Muscle of back (tissue), 11 donors: Measurements from ENCODE around the gene MKNK2. TPM values are rescaled to one million over a fixed set of nuclear protein-coding genes. Genes with fewer than 3 reads are reported as not detected.

Source experiments
- DNase-seq, 3 donors: peaks; one replicate each; pipeline versions ENCODE4 v3.0.0 to v3.0.0-alpha.2; 2013
- polyA plus RNA-seq, 10 donors: library from polyadenylated mRNA; unstranded; fragments of 120-200 nt; gene quantifications; one replicate each; pipeline ENCODE4 v1.2.1, GENCODE V29; 2013; ENCODE audit not compliant: insufficient read length in 10 of 10

Gene MKNK2
- polyA plus RNA-seq, 10 donors, result 59.6 to 92.7 (median 76.8) TPM

GRCh38 chr19:2046046-2046907 lies 4.8 kb downstream of the MKNK2 start:
- no peak for DNase-seq

- DNase-seq, result peak in 1 of 3 donors; percentile 2
These were observed 5.5 kb downstream of the MKNK2 start for GRCh38 chr19:2045501-2046045.

- peak in 1 of 3 donors; percentile 4 for DNase-seq
These were observed 6.1 kb downstream of the MKNK2 start for GRCh38 chr19:2044709-2045500.

- DNase-seq, result peak in 1 of 3 donors; percentile 17
These were observed 6.9 kb downstream of the MKNK2 start for GRCh38 chr19:2043961-2044708.

- DNase-seq, result peak in 1 of 3 donors; percentile 19
These were observed 7.8 kb downstream of the MKNK2 start for GRCh38 chr19:2043251-2043641.

- DNase-seq, result no peak
These were observed 8.4 kb downstream of the MKNK2 start for GRCh38 chr19:2042485-2043250.

- peak; percentile 90 to 96 (median 92) for DNase-seq
These were observed 9.2 kb downstream of the MKNK2 start for GRCh38 chr19:2041683-2042484.

GRCh38 chr19:2041433-2041682 lies 9.7 kb downstream of the MKNK2 start:
- DNase-seq, result peak in 1 of 3 donors; percentile 32

- peak in 1 of 3 donors; percentile 48 for DNase-seq
These were observed 10.2 kb downstream of the MKNK2 start for GRCh38 chr19:2040647-2041432.

GRCh38 chr19:2039959-2040646 lies 10.9 kb downstream of the MKNK2 start:
- peak in 1 of 3 donors; percentile 10 for DNase-seq

GRCh38 chr19:2039089-2039958 lies 11.7 kb downstream of the MKNK2 start:
- peak in 1 of 3 donors; percentile 37 for DNase-seq

GRCh38 chr19:2038284-2039088 lies 12.6 kb downstream of the MKNK2 start:
- DNase-seq, result peak in 1 of 3 donors; percentile 3

- DNase-seq, result peak in 1 of 3 donors; percentile 25
These were observed 13.3 kb downstream of the MKNK2 start for GRCh38 chr19:2037651-2038255.

- DNase-seq, result no peak
These were observed 14.6 kb downstream of the MKNK2 start for GRCh38 chr19:2036424-2036823.

GRCh38 chr19:2035590-2035991 lies 15.5 kb downstream of the MKNK2 start:
- peak in 1 of 3 donors; percentile 11 for DNase-seq
